ENCODE results near the gene UBASH3A. TPM values are rescaled to one million over a fixed set of nuclear protein-coding genes. Genes with fewer than 3 reads are reported as not detected.

UBASH3A gene
- total and polyA plus RNA-seq, 2 donors (not counting 1 experiment from before 2014, with no cell fraction given), result 0.12 to 0.33 TPM

DNA sequence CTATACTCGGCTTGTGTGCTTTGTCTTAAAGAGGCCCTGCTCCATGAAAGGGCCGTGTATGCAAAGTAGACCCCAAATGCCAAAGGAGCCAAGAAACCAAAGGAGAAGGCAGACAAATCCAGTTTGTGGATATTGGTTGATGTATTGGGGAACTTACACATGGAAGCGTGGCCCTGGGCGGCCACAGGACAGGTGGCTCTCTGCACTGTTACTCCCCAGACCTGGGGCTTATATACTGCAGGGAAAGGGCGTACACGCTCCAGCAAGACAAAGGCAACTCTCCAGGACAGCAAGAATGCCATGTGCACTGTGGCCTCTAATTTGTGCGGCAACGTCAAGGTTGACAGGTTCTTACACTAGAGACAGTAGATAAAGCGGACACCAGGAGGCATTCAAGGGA, 67.5 kb downstream of the UBASH3A start:
- Mint-ChIP-seq H3K4me1 (peaks cover 31% of the 10 kb centered on the region), H3K4me3 (no peak overlapping the region), H3K27me3 (peaks cover 22% of the 10 kb centered on the region), H3K27ac (no peak overlapping the region), H3K9me3 (ENCODE audit: insufficient read depth) (no peaks in the 10 kb centered on the region)
- no peaks in the 10 kb centered on the region for H3K79me2 ChIP-seq (ENCODE audit: control insufficient read depth, insufficient read depth, low read length)
- no peak overlapping the region for H3K9ac ChIP-seq (ENCODE audit: low read length)
- no peak for DNase-seq
- no peaks in the 10 kb centered on the region for H4K20me1 ChIP-seq (ENCODE audit: control insufficient read depth, insufficient read depth, low read length, poor library complexity, severe bottlenecking)
- 100% methylated on average over 8 of the region's 9 CpGs for WGBS (ENCODE audit: insufficient coverage)
- intact Hi-C loops (cut with micrococcal nuclease), result no loop called here
- H2AFZ ChIP-seq (ENCODE audit: insufficient read depth, low read depth, low read length, poor library complexity, severe bottlenecking), result no peak overlapping the region
- CTCF ChIA-PET, result no interaction called here
- TF ChIP-seq, protein P1, sequence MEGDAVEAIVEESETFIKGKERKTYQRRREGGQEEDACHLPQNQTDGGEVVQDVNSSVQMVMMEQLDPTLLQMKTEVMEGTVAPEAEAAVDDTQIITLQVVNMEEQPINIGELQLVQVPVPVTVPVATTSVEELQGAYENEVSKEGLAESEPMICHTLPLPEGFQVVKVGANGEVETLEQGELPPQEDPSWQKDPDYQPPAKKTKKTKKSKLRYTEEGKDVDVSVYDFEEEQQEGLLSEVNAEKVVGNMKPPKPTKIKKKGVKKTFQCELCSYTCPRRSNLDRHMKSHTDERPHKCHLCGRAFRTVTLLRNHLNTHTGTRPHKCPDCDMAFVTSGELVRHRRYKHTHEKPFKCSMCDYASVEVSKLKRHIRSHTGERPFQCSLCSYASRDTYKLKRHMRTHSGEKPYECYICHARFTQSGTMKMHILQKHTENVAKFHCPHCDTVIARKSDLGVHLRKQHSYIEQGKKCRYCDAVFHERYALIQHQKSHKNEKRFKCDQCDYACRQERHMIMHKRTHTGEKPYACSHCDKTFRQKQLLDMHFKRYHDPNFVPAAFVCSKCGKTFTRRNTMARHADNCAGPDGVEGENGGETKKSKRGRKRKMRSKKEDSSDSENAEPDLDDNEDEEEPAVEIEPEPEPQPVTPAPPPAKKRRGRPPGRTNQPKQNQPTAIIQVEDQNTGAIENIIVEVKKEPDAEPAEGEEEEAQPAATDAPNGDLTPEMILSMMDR (IDR thresholded peaks at IDR 0.05), result no peak
- TF ChIP-seq EZH2 (IDR thresholded peaks at IDR 0.05; ENCODE audit: borderline replicate concordance, insufficient read depth, low read depth, low read length, poor library complexity, severe bottlenecking), result no peak
- H3K36me3 ChIP-seq (replicated peaks in 1 of 2; ENCODE audit: control extremely low read depth in 1 of 2, control insufficient read depth in 1 of 2, extremely low read depth in 1 of 2, insufficient read depth in 2 of 2, low read length in 1 of 2), result no peaks in the 10 kb centered on the region
- no peak for ATAC-seq (ENCODE audit: low read depth)
- H3K27ac ChIP-seq (ENCODE audit: low read length in 2 of 2), result no peak overlapping the region
- no peak overlapping the region for H3K4me3 ChIP-seq (ENCODE audit: control extremely low read depth in 1 of 5, extremely low read depth in 1 of 5, insufficient read depth in 1 of 5, low read depth in 2 of 5, low read length in 4 of 5)
- H3K4me2 ChIP-seq (replicated peaks; ENCODE audit: low read depth, low read length, poor library complexity, severe bottlenecking), result no peak overlapping the region
- peaks cover 11 to 55% of the 10 kb centered on the region in 2 donors for H3K4me1 ChIP-seq (ENCODE audit: control insufficient read depth in 2 of 2, insufficient read depth in 2 of 2, low read length in 2 of 2)
- peaks cover 0 to 26% (median 1%) of the 10 kb centered on the region in 4 experiments for H3K27me3 ChIP-seq (replicated peaks in 1 of 4; ENCODE audit: control extremely low read depth in 1 of 4, control insufficient read depth in 3 of 4, insufficient read depth in 4 of 4, low read length in 3 of 4)
- POLR2A ChIA-PET, result no interaction called here
- H3K9me3 ChIP-seq (ENCODE audit: control extremely low read depth in 1 of 3, control insufficient read depth in 2 of 3, insufficient read depth in 1 of 3, low read length in 2 of 3), result no peaks in the 10 kb centered on the region

DNA sequence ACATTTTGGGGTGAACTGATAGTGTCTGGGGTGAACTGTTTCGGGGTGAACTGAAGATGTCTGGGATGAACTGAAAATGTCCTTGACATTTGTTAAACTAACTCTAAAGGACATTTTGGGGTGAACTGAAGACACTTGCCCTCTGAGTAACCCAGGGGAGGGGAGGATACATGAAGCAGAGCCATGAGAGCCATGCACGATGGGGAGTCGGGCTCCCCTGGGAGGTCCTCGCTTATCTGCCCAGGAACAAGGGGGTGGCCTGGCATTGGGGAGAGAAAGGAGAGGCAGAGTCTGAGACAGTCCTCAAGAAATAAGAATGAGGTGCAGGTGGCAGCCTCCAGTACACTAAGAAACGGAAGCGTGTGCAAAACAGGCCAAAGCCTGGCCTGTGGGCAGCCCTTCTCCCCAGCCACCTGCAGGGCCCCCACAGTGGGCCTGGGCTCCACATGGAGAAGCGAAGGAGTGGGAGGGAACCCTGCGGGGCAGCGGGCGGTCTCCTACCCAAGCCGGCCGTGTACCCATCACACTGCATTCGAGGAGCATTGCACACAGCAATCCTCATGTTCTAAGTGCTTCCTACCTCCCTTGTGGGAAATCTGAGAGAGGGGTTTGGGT, 68.1 kb downstream of the UBASH3A start:
- peaks cover 11 to 56% of the 10 kb centered on the region in 2 donors for H3K4me1 ChIP-seq (ENCODE audit: control insufficient read depth in 2 of 2, insufficient read depth in 2 of 2, low read length in 2 of 2)
- no peaks in the 10 kb centered on the region for H4K20me1 ChIP-seq (ENCODE audit: control insufficient read depth, insufficient read depth, low read length, poor library complexity, severe bottlenecking)
- no peak for DNase-seq
- no peak overlapping the region for H3K4me2 ChIP-seq (replicated peaks; ENCODE audit: low read depth, low read length, poor library complexity, severe bottlenecking)
- H3K36me3 ChIP-seq (replicated peaks in 1 of 2; ENCODE audit: control extremely low read depth in 1 of 2, control insufficient read depth in 1 of 2, extremely low read depth in 1 of 2, insufficient read depth in 2 of 2, low read length in 1 of 2), result no peaks in the 10 kb centered on the region
- no peak overlapping the region for H2AFZ ChIP-seq (ENCODE audit: insufficient read depth, low read depth, low read length, poor library complexity, severe bottlenecking)
- TF ChIP-seq, protein P1 (IDR thresholded peaks at IDR 0.05), result no peak
- no peak for TF ChIP-seq EZH2 (IDR thresholded peaks at IDR 0.05; ENCODE audit: borderline replicate concordance, insufficient read depth, low read depth, low read length, poor library complexity, severe bottlenecking)
- H3K9me3 ChIP-seq (ENCODE audit: control extremely low read depth in 1 of 3, control insufficient read depth in 2 of 3, insufficient read depth in 1 of 3, low read length in 2 of 3), result no peaks in the 10 kb centered on the region
- H3K79me2 ChIP-seq (ENCODE audit: control insufficient read depth, insufficient read depth, low read length), result no peaks in the 10 kb centered on the region
- H3K9ac ChIP-seq (ENCODE audit: low read length), result no peak overlapping the region
- H3K27ac ChIP-seq (ENCODE audit: low read length in 2 of 2), result no peak overlapping the region
- H3K4me1 Mint-ChIP-seq, result peaks cover 29% of the 10 kb centered on the region
- no peak for ATAC-seq (ENCODE audit: low read depth)
- CTCF ChIA-PET, result no interaction called here
- no peak overlapping the region for H3K4me3 ChIP-seq (ENCODE audit: control extremely low read depth in 1 of 5, extremely low read depth in 1 of 5, insufficient read depth in 1 of 5, low read depth in 2 of 5, low read length in 4 of 5)
- H3K27ac Mint-ChIP-seq, result no peak overlapping the region
- no peaks in the 10 kb centered on the region for H3K9me3 Mint-ChIP-seq (ENCODE audit: insufficient read depth)
- H3K27me3 Mint-ChIP-seq, result peaks cover 22% of the 10 kb centered on the region
- H3K4me3 Mint-ChIP-seq, result no peak overlapping the region
- intact Hi-C loops (cut with micrococcal nuclease), result no loop called here
- WGBS (ENCODE audit: insufficient coverage), result 72% methylated on average over 6 of the region's 13 CpGs
- POLR2A ChIA-PET, result no interaction called here
- peaks cover 0 to 25% (median 1%) of the 10 kb centered on the region in 4 experiments for H3K27me3 ChIP-seq (replicated peaks in 1 of 4; ENCODE audit: control extremely low read depth in 1 of 4, control insufficient read depth in 3 of 4, insufficient read depth in 4 of 4, low read length in 3 of 4)

Data from B cell (primary cell).